ENCODE results near the gene SLCO1B3.

GRCh38 chr12:20963303-20963702 lies 152.8 kb downstream of the SLCO1B3 start:
- no peak for TF ChIP-seq CTCF (IDR thresholded peaks at IDR 0.05; ENCODE audit: low read depth, low read length, poor library complexity, severe bottlenecking)
- TF ChIP-seq EZH2phosphoT487 (IDR thresholded peaks at IDR 0.05; ENCODE audit: borderline replicate concordance, low read length), result no peak
